A549 (cell line): ENCODE measurements around the gene CKMT2. TPM values are rescaled to one million over a fixed set of nuclear protein-coding genes. Genes with fewer than 3 reads are reported as not detected.

Experiments
- ATAC-seq, 2 experiments: fragments of 200-7000 bp in 1 of 2; fragments of >200 bp in 1 of 2; cut with Nextera tagmentation in 1 of 2; cut with Tn5 transposase in 1 of 2; 3 replicates each; pipeline versions ENCODE4 v1.8.0 to v1.9.1; 2018 to 2020; ENCODE audit warnings: mild to moderate bottlenecking in 1 of 2, moderate library complexity in 1 of 2
- CTCF ChIA-PET: fragments of 300-600 bp; sonication (Branson Sonifier 250); formaldehyde crosslinking; extraction: SDS; loops from one replicate; lab custom pipeline; 2021; ENCODE audit warnings: antibody characterized with exemption, inconsistent platforms; lab: Yijun Ruan, JAX
- POLR2A ChIA-PET: fragments of 350-600 bp; formaldehyde crosslinking; extraction: SDS; loops from one replicate; lab custom pipeline; 2021; ENCODE audit warnings: antibody characterized with exemption, inconsistent platforms; lab: Yijun Ruan, JAX
- DNase-seq, 2 experiments: peaks; one replicate each; pipeline versions ENCODE4 v3.0.0 to v3.0.0-alpha.2; 2011 to 2016; ENCODE audit warnings: low read depth in 1 of 2, low spot score in 1 of 2
- FAIRE-seq: peaks from 2 replicates; lab custom pipeline; 2011; peaks lifted over from hg19 to GRCh38; lab: Jason Lieb, UNC
- H3K27ac ChIP-seq, 2 experiments: fragments of >200 bp; sonication (Bioruptor Twin); formaldehyde crosslinking; 3 replicates each; pipeline ENCODE4 v1.5.1; 2016 to 2017
- H3K4me1 ChIP-seq: fragments of >200 bp; sonication (Bioruptor Twin); formaldehyde crosslinking; 3 replicates; pipeline ENCODE4 v1.6.1; 2016
- H3K4me2 ChIP-seq: fragments of >200 bp; sonication (Bioruptor Twin); formaldehyde crosslinking; 3 replicates; pipeline ENCODE4 v1.6.1; 2016
- H3K4me3 ChIP-seq: fragments of >200 bp; sonication (Bioruptor Twin); formaldehyde crosslinking; 3 replicates; pipeline ENCODE4 v1.5.1; 2016
- H3K9me3 ChIP-seq: fragments of >200 bp; sonication (Bioruptor Twin); formaldehyde crosslinking; 3 replicates; pipeline ENCODE4 v1.6.1; 2016
- BHLHE40 ChIP-seq: IDR thresholded peaks from 2 replicates; pipeline ENCODE4 v1.6.1; 2012; ENCODE audit warnings: low read depth, low read length, inconsistent platforms
- CBX2 ChIP-seq: fragments of 200-600 bp; sonication (generic); IDR thresholded peaks from 2 replicates; pipeline ENCODE4 v1.6.1; 2016; ENCODE audit warnings: low read depth, mild to moderate bottlenecking, borderline replicate concordance
- CBX8 ChIP-seq: fragments of 200-600 bp; sonication (generic); IDR thresholded peaks from 2 replicates; pipeline ENCODE4 v1.6.1; 2016
- CHD2 ChIP-seq: fragments of 150-350 bp; IDR thresholded peaks from 2 replicates; pipeline ENCODE4 v1.6.1; 2014; ENCODE audit warnings: low read length; ENCODE audit not compliant: partially characterized antibody
- E2F6 ChIP-seq: IDR thresholded peaks from 2 replicates; pipeline ENCODE4 v1.6.1; 2012; ENCODE audit warnings: low read depth, borderline replicate concordance
- EHF ChIP-seq: fragments of 250-450 bp; sonication (Bioruptor Pico); IDR thresholded peaks from 2 replicates; pipeline ENCODE4 v1.5.0; 2020; ENCODE audit warnings: mild to moderate bottlenecking
- ESRRA ChIP-seq: fragments of 150-350 bp; IDR thresholded peaks from 2 replicates; pipeline ENCODE4 v1.6.1; 2014; ENCODE audit warnings: mild to moderate bottlenecking, low read length, borderline replicate concordance
- FOSL2 ChIP-seq, 2 experiments: fragments of 450-650 bp in 1 of 2; fragments of >200 bp in 1 of 2; sonication (Bioruptor Twin) in 1 of 2; formaldehyde crosslinking; IDR thresholded peaks; 2 replicates each; pipeline versions ENCODE4 v1.5.0 to v1.6.1; 2016 to 2020; ENCODE audit warnings: mild to moderate bottlenecking in 1 of 2, moderate library complexity in 1 of 2
- HDAC2 ChIP-seq: fragments of 200-600 bp; sonication (generic); IDR thresholded peaks from 2 replicates; pipeline ENCODE4 v1.6.1; 2016
- HOXA7 ChIP-seq: fragments of 250-450 bp; sonication (Bioruptor Pico); IDR thresholded peaks from 2 replicates; pipeline ENCODE4 v1.5.0; 2020; ENCODE audit warnings: mild to moderate bottlenecking, moderate library complexity
- HOXB5 ChIP-seq: fragments of 250-450 bp; sonication (Bioruptor Pico); IDR thresholded peaks from 2 replicates; pipeline ENCODE4 v1.5.0; 2020; ENCODE audit warnings: mild to moderate bottlenecking, moderate library complexity
- MAZ ChIP-seq: fragments of 150-350 bp; IDR thresholded peaks from 2 replicates; pipeline ENCODE4 v1.6.1; 2014; ENCODE audit warnings: antibody characterized with exemption, low read depth, low read length, borderline replicate concordance
- PHF8 ChIP-seq: fragments of 200-600 bp; sonication (generic); IDR thresholded peaks from 2 replicates; pipeline ENCODE4 v1.6.1; 2016; ENCODE audit warnings: low read depth, mild to moderate bottlenecking, antibody characterized with exemption, moderate library complexity, borderline replicate concordance
- REST ChIP-seq: fragments of 200-600 bp; sonication (generic); IDR thresholded peaks from 2 replicates; pipeline ENCODE4 v1.6.1; 2016; ENCODE audit warnings: antibody characterized with exemption, mild to moderate bottlenecking, moderate library complexity
- SMC3 ChIP-seq: fragments of >200 bp; sonication (Bioruptor Twin); formaldehyde crosslinking; IDR thresholded peaks from 3 replicates; pipeline ENCODE4 v1.6.1; 2018; ENCODE audit warnings: inconsistent platforms
- TFCP2L1 ChIP-seq: fragments of 250-450 bp; sonication (Bioruptor Pico); IDR thresholded peaks from 2 replicates; pipeline ENCODE4 v1.5.0; 2021; ENCODE audit warnings: mild to moderate bottlenecking
- USF2 ChIP-seq: fragments of 450-650 bp; IDR thresholded peaks from 2 replicates; pipeline ENCODE4 v1.6.1; 2014; ENCODE audit warnings: antibody characterized with exemption
- WGBS: methylation state at CpG from one replicate; pipeline ENCODE4 v1.1.6; 2017; ENCODE audit errors: missing lambda C conversion rate; 5-methylcytosine and 5-hydroxymethylcytosine counted together
- polyA plus RNA-seq, 4 experiments: library from polyadenylated mRNA; depleted of rRNA in 3 of 4; stranded (reverse); fragments of >200 nt; fragmentation: RNase III in 1 of 4; extraction: RNeasy Plus Mini Kit Qiagen cat#74134 plus additional on column Dnase treatment in 1 of 4; gene quantifications; 2 replicates in 3 of 4; 3 replicates in 1 of 4; pipeline ENCODE4 v1.2.3, GENCODE V29; 2011 to 2017
- TF ChIP-seq, protein P1 (sequence below): fragments of >200 bp; sonication (Bioruptor Twin); formaldehyde crosslinking; IDR thresholded peaks from 3 replicates; pipeline ENCODE4 v1.5.1; 2016
- TF ChIP-seq, protein P2 (sequence below): fragments of >200 bp; sonication (Bioruptor Twin); formaldehyde crosslinking; IDR thresholded peaks from 3 replicates; pipeline ENCODE4 v1.6.1; 2016
- TF ChIP-seq, protein P3 (sequence below): fragments of 250-450 bp; sonication (Bioruptor Pico); IDR thresholded peaks from 2 replicates; pipeline ENCODE4 v1.5.0; 2020; ENCODE audit warnings: low read depth, mild to moderate bottlenecking, moderate library complexity
- TF ChIP-seq, protein P4 (sequence below): IDR thresholded peaks from 2 replicates; pipeline ENCODE4 v1.6.1; 2012

Gene CKMT2
- polyA plus RNA-seq, 2 of the 4 experiments (the other 2 are of a cell fraction), result not detected

GRCh38 chr5:81313686-81314085 lies 80.6 kb downstream of the CKMT2 start:
- no peak overlapping the region for H3K27ac ChIP-seq
- H3K4me2 ChIP-seq, result no peak overlapping the region
- H3K9me3 ChIP-seq, result no peaks in the 10 kb centered on the region
- H3K4me1 ChIP-seq, result no peaks in the 10 kb centered on the region
- no peak for ATAC-seq
- ChIA-PET POLR2A (no interaction called here), CTCF (interaction anchor here (1.0 to 2.7 kb wide), 2 partner anchors 14 to 80 kb away, joined by 4 to 15 read pairs; no protein-coding TSS in a partner anchor)
- no peak for DNase-seq
- no peak for FAIRE-seq
- no peak for TF ChIP-seq CHD2
- no peak for TF ChIP-seq ESRRA
- no peak for TF ChIP-seq HOXB5 (CRISPR knock-in tag)
- no peak for TF ChIP-seq SMC3
- TF ChIP-seq, protein P1, sequence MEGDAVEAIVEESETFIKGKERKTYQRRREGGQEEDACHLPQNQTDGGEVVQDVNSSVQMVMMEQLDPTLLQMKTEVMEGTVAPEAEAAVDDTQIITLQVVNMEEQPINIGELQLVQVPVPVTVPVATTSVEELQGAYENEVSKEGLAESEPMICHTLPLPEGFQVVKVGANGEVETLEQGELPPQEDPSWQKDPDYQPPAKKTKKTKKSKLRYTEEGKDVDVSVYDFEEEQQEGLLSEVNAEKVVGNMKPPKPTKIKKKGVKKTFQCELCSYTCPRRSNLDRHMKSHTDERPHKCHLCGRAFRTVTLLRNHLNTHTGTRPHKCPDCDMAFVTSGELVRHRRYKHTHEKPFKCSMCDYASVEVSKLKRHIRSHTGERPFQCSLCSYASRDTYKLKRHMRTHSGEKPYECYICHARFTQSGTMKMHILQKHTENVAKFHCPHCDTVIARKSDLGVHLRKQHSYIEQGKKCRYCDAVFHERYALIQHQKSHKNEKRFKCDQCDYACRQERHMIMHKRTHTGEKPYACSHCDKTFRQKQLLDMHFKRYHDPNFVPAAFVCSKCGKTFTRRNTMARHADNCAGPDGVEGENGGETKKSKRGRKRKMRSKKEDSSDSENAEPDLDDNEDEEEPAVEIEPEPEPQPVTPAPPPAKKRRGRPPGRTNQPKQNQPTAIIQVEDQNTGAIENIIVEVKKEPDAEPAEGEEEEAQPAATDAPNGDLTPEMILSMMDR, result no peak
- no peak for TF ChIP-seq EHF (CRISPR knock-in tag)
- TF ChIP-seq REST, result no peak
- TF ChIP-seq, protein P2, sequence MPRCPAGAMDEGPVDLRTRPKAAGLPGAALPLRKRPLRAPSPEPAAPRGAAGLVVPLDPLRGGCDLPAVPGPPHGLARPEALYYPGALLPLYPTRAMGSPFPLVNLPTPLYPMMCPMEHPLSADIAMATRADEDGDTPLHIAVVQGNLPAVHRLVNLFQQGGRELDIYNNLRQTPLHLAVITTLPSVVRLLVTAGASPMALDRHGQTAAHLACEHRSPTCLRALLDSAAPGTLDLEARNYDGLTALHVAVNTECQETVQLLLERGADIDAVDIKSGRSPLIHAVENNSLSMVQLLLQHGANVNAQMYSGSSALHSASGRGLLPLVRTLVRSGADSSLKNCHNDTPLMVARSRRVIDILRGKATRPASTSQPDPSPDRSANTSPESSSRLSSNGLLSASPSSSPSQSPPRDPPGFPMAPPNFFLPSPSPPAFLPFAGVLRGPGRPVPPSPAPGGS, result no peak
- WGBS, result 93% methylated on average over 3 of the region's 3 CpGs
- no peak overlapping the region for H3K4me3 ChIP-seq

- POLR2A ChIA-PET, result no interaction called here
These were observed 81.5 kb downstream of the CKMT2 start for GRCh38 chr5:81314581-81314980.

More at GRCh38 chr5:81314581-81314980, 81.5 kb downstream of the CKMT2 start:
- DNase-seq (no peak), ATAC-seq (no peak), FAIRE-seq (no peak)
- TF ChIP-seq, protein P3, sequence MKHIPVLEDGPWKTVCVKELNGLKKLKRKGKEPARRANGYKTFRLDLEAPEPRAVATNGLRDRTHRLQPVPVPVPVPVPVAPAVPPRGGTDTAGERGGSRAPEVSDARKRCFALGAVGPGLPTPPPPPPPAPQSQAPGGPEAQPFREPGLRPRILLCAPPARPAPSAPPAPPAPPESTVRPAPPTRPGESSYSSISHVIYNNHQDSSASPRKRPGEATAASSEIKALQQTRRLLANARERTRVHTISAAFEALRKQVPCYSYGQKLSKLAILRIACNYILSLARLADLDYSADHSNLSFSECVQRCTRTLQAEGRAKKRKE (CRISPR knock-in tag), result no peak
- no peak for TF ChIP-seq BHLHE40
- no peak for TF ChIP-seq CBX2
- TF ChIP-seq E2F6, result no peak
- TF ChIP-seq CBX8, result no peak
- no peak for TF ChIP-seq PHF8
- TF ChIP-seq EHF (CRISPR knock-in tag), result no peak
- no peak for TF ChIP-seq HOXA7 (CRISPR knock-in tag)
- no peak for TF ChIP-seq HDAC2
- TF ChIP-seq USF2, result no peak
- TF ChIP-seq FOSL2 (IDR thresholded peaks at IDR 0.05), result no peak
- no peak for TF ChIP-seq FOSL2 (CRISPR knock-in tag; IDR thresholded peaks at IDR 0.05)
- no peak for TF ChIP-seq TFCP2L1 (CRISPR knock-in tag)
- TF ChIP-seq MAZ, result no peak
- TF ChIP-seq, protein P2, result no peak
- TF ChIP-seq, protein P4, sequence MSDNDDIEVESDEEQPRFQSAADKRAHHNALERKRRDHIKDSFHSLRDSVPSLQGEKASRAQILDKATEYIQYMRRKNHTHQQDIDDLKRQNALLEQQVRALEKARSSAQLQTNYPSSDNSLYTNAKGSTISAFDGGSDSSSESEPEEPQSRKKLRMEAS, result no peak
- Histone ChIP-seq H3K4me3 (no peak overlapping the region), H3K9me3 (no peaks in the 10 kb centered on the region), H3K4me1 (no peaks in the 10 kb centered on the region), H3K4me2 (no peak overlapping the region), H3K27ac (no peak overlapping the region)
- CTCF ChIA-PET, result interaction anchor here (0.6 to 2.7 kb wide), 2 partner anchors 15 to 155 kb away, joined by 3 to 15 read pairs; no protein-coding TSS in a partner anchor
- 95% methylated on average over 3 of the region's 3 CpGs for WGBS
